Activated CD4-positive, alpha-beta T cell treated with anti-CD3 and anti-CD28 coated beads, Interleukin-2, amount 50 U/mL, for 1 hour (primary cell): ENCODE results near the gene SP110.
"Not testable (repeated sequence)": the region's sequence is repeated elsewhere in the genome, so short reads cannot be mapped to it uniquely, and the experiment has no call there.

Source experiments
- DNase-seq: peaks from one replicate; pipeline ENCODE4 v3.0.0-alpha.2; 2020

The SP110 gene

GRCh38 chr2:230120376-230120775 is 99.4 kb downstream of the SP110 start:
- DNase-seq, result not testable (repeated sequence)

GRCh38 chr2:230119827-230120226 is 100.0 kb downstream of the SP110 start:
- DNase-seq, result not testable (repeated sequence)
